OCI-LY1 (cell line): ENCODE data around the gene CD109.

Experiments used
- H2AFZ ChIP-seq: fragments of 200-600 bp; sonication (generic), shearing (Covaris generic); 2 replicates; pipeline ENCODE4 v1.6.0; 2014; ENCODE audit warnings: antibody characterized with exemption, mild to moderate bottlenecking, low read length
- H3F3A ChIP-seq: fragments of 200-600 bp; sonication (generic), shearing (Covaris generic); 2 replicates; pipeline ENCODE4 v1.6.0; 2014; ENCODE audit warnings: mild to moderate bottlenecking, antibody characterized with exemption, low read length, moderate library complexity; ENCODE audit not compliant: insufficient read depth
- H3K27ac ChIP-seq: fragments of 200-600 bp; sonication (generic); 2 replicates; pipeline ENCODE4 v1.5.1; 2014; ENCODE audit warnings: low read length, mixed run types, mild to moderate bottlenecking, low read depth; ENCODE audit not compliant: poor library complexity, severe bottlenecking
- H3K27me3 ChIP-seq: fragments of 200-600 bp; sonication (generic); 2 replicates; pipeline ENCODE4 v1.6.0; 2014; ENCODE audit warnings: antibody characterized with exemption, mild to moderate bottlenecking, low read length, moderate library complexity; ENCODE audit not compliant: insufficient read depth
- H3K36me3 ChIP-seq: fragments of 200-600 bp; sonication (generic); 2 replicates; pipeline ENCODE4 v1.6.1; 2014; ENCODE audit warnings: mild to moderate bottlenecking, antibody characterized with exemption, low read length, moderate library complexity, mixed read lengths; ENCODE audit not compliant: insufficient read depth
- H3K4me1 ChIP-seq: fragments of 200-600 bp; sonication (generic); 2 replicates; pipeline ENCODE4 v1.5.1; 2014; ENCODE audit warnings: mild to moderate bottlenecking, low read length, moderate library complexity; ENCODE audit not compliant: insufficient read depth, severe bottlenecking
- H3K4me2 ChIP-seq: fragments of 200-600 bp; sonication (generic), shearing (Covaris generic); 2 replicates; pipeline ENCODE4 v1.6.1; 2014; ENCODE audit warnings: low read length
- H3K4me3 ChIP-seq: fragments of 200-600 bp; sonication (generic); 2 replicates; pipeline ENCODE4 v1.5.1; 2014; ENCODE audit warnings: low read length, low read depth, mild to moderate bottlenecking, mixed read lengths; ENCODE audit not compliant: poor library complexity, severe bottlenecking
- H3K79me2 ChIP-seq: fragments of 200-600 bp; shearing (Covaris generic); 2 replicates; pipeline ENCODE4 v1.6.1; 2016; ENCODE audit warnings: mixed run types, low read length, mixed read lengths; ENCODE audit not compliant: insufficient read depth
- H3K9ac ChIP-seq: fragments of 200-600 bp; sonication (generic), shearing (Covaris generic); 2 replicates; pipeline ENCODE4 v1.6.1; 2014; ENCODE audit warnings: mild to moderate bottlenecking, low read length, mixed read lengths
- H3K9me2 ChIP-seq: fragments of 200-600 bp; sonication (generic), shearing (Covaris generic); 2 replicates; pipeline ENCODE4 v1.6.1; 2014; ENCODE audit warnings: low read depth, mild to moderate bottlenecking, low read length, mixed read lengths
- H3K9me3 ChIP-seq: fragments of 200-600 bp; shearing (Covaris generic); 2 replicates; pipeline ENCODE4 v1.6.1; 2014; ENCODE audit warnings: low read length, mixed read lengths
- H4K20me1 ChIP-seq: fragments of 200-600 bp; sonication (generic), shearing (Covaris generic); 2 replicates; pipeline ENCODE4 v1.6.0; 2016; ENCODE audit warnings: mild to moderate bottlenecking, low read length; ENCODE audit not compliant: insufficient read depth
- EZH2 ChIP-seq: fragments of 200-600 bp; sonication (generic), shearing (Covaris generic); IDR thresholded peaks from 2 replicates; pipeline ENCODE4 v1.8.0; 2017; ENCODE audit warnings: borderline replicate concordance, mixed run types, mild to moderate bottlenecking, antibody characterized with exemption, low read length, moderate library complexity, mixed read lengths
- TF ChIP-seq, protein P1 (sequence below): fragments of 200-600 bp; sonication (generic), shearing (Covaris generic); IDR thresholded peaks from 2 replicates; pipeline ENCODE4 v1.5.1; 2017; ENCODE audit warnings: mild to moderate bottlenecking, antibody characterized with exemption, low read length, moderate library complexity, mixed read lengths

The CD109 gene

GRCh38 chr6:73854998-73855718 is 159.2 kb downstream of the CD109 start:
- Histone ChIP-seq H2AFZ (0 out of 2 replicates have a peak overlapping the region, but pooled peaks have one; percentile 35), H3K27ac (no peak overlapping the region), H3K79me2 (no peaks in the 10 kb centered on the region)

DNA sequence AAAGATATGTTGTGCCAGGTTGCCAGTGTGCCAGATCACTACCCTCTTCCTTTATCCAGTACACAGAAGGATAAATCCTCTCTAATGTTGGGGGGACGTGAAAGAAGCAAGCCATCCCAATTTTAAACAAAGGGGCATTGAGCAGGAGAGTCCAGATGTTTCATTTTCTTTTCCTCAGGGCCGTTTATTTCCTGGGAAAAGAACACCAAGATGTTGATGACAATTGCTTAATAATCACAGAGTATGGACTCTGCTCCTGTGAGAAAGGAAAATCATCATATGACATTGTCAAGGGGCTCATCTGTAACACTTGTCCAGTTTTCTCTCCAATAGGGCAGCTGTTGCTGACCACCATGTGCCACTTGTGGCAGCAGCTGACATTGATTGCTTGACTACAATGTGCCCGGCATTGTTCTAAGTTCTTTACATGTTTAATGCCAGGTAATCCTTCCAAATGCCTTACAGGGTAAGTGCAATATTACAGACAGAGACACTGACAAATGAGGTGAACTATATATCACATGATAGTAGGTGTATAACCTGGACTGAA is 161.4 kb downstream of the CD109 start:
- Histone ChIP-seq H3K79me2 (no peaks in the 10 kb centered on the region), H3K9me3 (no peaks in the 10 kb centered on the region), H3K27me3 (no peaks in the 10 kb centered on the region), H3K4me2 (no peak overlapping the region), H3K27ac (no peak overlapping the region), H4K20me1 (no peaks in the 10 kb centered on the region), H3K9me2 (no peaks in the 10 kb centered on the region), H3F3A (no peaks in the 10 kb centered on the region), H2AFZ (no peak overlapping the region), H3K9ac (no peak overlapping the region), H3K4me1 (no peaks in the 10 kb centered on the region), H3K4me3 (no peak overlapping the region), H3K36me3 (no peaks in the 10 kb centered on the region)
- TF ChIP-seq, protein P1, sequence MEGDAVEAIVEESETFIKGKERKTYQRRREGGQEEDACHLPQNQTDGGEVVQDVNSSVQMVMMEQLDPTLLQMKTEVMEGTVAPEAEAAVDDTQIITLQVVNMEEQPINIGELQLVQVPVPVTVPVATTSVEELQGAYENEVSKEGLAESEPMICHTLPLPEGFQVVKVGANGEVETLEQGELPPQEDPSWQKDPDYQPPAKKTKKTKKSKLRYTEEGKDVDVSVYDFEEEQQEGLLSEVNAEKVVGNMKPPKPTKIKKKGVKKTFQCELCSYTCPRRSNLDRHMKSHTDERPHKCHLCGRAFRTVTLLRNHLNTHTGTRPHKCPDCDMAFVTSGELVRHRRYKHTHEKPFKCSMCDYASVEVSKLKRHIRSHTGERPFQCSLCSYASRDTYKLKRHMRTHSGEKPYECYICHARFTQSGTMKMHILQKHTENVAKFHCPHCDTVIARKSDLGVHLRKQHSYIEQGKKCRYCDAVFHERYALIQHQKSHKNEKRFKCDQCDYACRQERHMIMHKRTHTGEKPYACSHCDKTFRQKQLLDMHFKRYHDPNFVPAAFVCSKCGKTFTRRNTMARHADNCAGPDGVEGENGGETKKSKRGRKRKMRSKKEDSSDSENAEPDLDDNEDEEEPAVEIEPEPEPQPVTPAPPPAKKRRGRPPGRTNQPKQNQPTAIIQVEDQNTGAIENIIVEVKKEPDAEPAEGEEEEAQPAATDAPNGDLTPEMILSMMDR, result no peak
- TF ChIP-seq EZH2, result no peak

More at GRCh38 chr6:73854998-73855718, 159.2 kb downstream of the CD109 start:
- H3K36me3 ChIP-seq, result no peaks in the 10 kb centered on the region
- H3K4me2 ChIP-seq, result no peak overlapping the region
- no peaks in the 10 kb centered on the region for H3K4me1 ChIP-seq
- no peak overlapping the region for H3K9ac ChIP-seq
- H4K20me1 ChIP-seq, result no peaks in the 10 kb centered on the region
- H3K9me2 ChIP-seq, result no peaks in the 10 kb centered on the region
- no peaks in the 10 kb centered on the region for H3K27me3 ChIP-seq
- H3F3A ChIP-seq, result no peaks in the 10 kb centered on the region
- H3K4me3 ChIP-seq, result no peak overlapping the region
- no peak for TF ChIP-seq EZH2
- TF ChIP-seq, protein P1, result peak; percentile 76
- no peaks in the 10 kb centered on the region for H3K9me3 ChIP-seq

GRCh38 chr6:73858376-73858775 is 162.4 kb downstream of the CD109 start:
- TF ChIP-seq EZH2, result no peak
- TF ChIP-seq, protein P1, result no peak
- Histone ChIP-seq H3K4me1 (no peaks in the 10 kb centered on the region), H3K4me2 (no peak overlapping the region), H2AFZ (no peak overlapping the region), H3K4me3 (no peak overlapping the region), H3F3A (no peaks in the 10 kb centered on the region), H3K79me2 (no peaks in the 10 kb centered on the region), H3K27ac (no peak overlapping the region), H3K9ac (no peak overlapping the region), H3K36me3 (no peaks in the 10 kb centered on the region), H3K9me3 (no peaks in the 10 kb centered on the region), H3K27me3 (no peaks in the 10 kb centered on the region), H4K20me1 (no peaks in the 10 kb centered on the region), H3K9me2 (no peaks in the 10 kb centered on the region)
